Vagina (tissue), 2 donors: ENCODE data around the gene CAB39.

Experiments used
- CTCF ChIP-seq, 3 experiments: fragments of 450-650 bp in 2 of 3; fragments of 200-600 bp in 1 of 3; sonication (generic) in 1 of 3; IDR thresholded peaks; one replicate each; pipeline ENCODE4 v1.5.1; 2017 to 2019; ENCODE audit warnings: antibody characterized with exemption in 3 of 3, mild to moderate bottlenecking in 2 of 3, moderate library complexity in 2 of 3
- POLR2A ChIP-seq, 2 donors: fragments of 450-650 bp; IDR thresholded peaks; one replicate each; pipeline ENCODE4 v1.6.1; 2017; ENCODE audit warnings: antibody characterized with exemption in 2 of 2, mild to moderate bottlenecking in 2 of 2, moderate library complexity in 2 of 2

GRCh38 chr2:230779607-230780006 lies 67.0 kb downstream of the CAB39 start:
- TF ChIP-seq CTCF (IDR thresholded peaks at IDR 0.05): no peak
- no peak for TF ChIP-seq POLR2A (IDR thresholded peaks at IDR 0.05)
